Stomach (tissue), 9 donors: ENCODE data around the gene LRFN5. TPM values are rescaled to one million over a fixed set of nuclear protein-coding genes. Genes with fewer than 3 reads are reported as not detected.

Experiments
- DNase-seq, 2 donors: peaks; one replicate each; pipeline versions ENCODE4 v3.0.0 to v3.0.0-alpha.2; 2013 to 2019
- H3K27ac ChIP-seq, 5 donors: fragments of 200-600 bp in 4 of 5; sonication (generic) in 4 of 5; one replicate each; pipeline ENCODE4 v1.5.1; 2013 to 2019; ENCODE audit warnings: mild to moderate bottlenecking in 1 of 5, moderate library complexity in 1 of 5
- H3K27me3 ChIP-seq, 3 donors: fragments of 200-600 bp; sonication (generic); one replicate each; pipeline ENCODE4 v1.5.1; 2017 to 2019; ENCODE audit warnings: mixed run types in 1 of 3
- H3K36me3 ChIP-seq, 4 donors: fragments of 200-600 bp; sonication (generic); 1 replicate in 3 of 4; 2 replicates in 1 of 4; pipeline ENCODE4 v1.5.1; 2016 to 2019
- H3K4me1 ChIP-seq, 4 donors: fragments of 200-600 bp; sonication (generic); one replicate each; pipeline ENCODE4 v1.5.1; 2016 to 2019
- H3K4me3 ChIP-seq, 4 donors: fragments of 200-600 bp; sonication (generic) in 3 of 4; one replicate each; pipeline ENCODE4 v1.5.1; 2016 to 2019; ENCODE audit warnings: mild to moderate bottlenecking in 1 of 4
- H3K9me3 ChIP-seq, 4 donors: fragments of 200-600 bp; sonication (generic); one replicate each; pipeline ENCODE4 v1.5.1; 2016 to 2019
- CTCF ChIP-seq, 7 experiments: fragments of 450-650 bp in 4 of 7; fragments of 200-600 bp in 3 of 7; sonication (generic) in 3 of 7; IDR thresholded peaks; one replicate each; pipeline ENCODE4 v1.5.1; 2016 to 2019; ENCODE audit warnings: antibody characterized with exemption in 7 of 7, control low read depth in 2 of 7, mild to moderate bottlenecking in 1 of 7
- EP300 ChIP-seq: sonication (generic); formaldehyde crosslinking; IDR thresholded peaks from one replicate; pipeline ENCODE4 v1.6.1; 2017; ENCODE audit warnings: antibody characterized with exemption
- POLR2A ChIP-seq, 4 donors: fragments of 450-650 bp; IDR thresholded peaks; one replicate each; pipeline ENCODE4 v1.6.1; 2016; ENCODE audit warnings: antibody characterized with exemption in 4 of 4, control low read depth in 2 of 4, mild to moderate bottlenecking in 1 of 4, moderate library complexity in 1 of 4
- POLR2AphosphoS5 ChIP-seq, 3 donors: sonication (generic); formaldehyde crosslinking; IDR thresholded peaks; one replicate each; pipeline ENCODE4 v1.6.1; 2016; ENCODE audit warnings: antibody characterized with exemption in 3 of 3
- WGBS, 5 donors: extraction: QIAGEN DNeasy Blood & Tissue Kit in 3 of 5; methylation state at CpG; one replicate each; pipeline versions ENCODE4 v1.1.5 to v1.1.7; 2013 to 2018; 5-methylcytosine and 5-hydroxymethylcytosine counted together
- intact Hi-C: fragments of 100-400 bp; cut with DNase I; formaldehyde crosslinking; loops from one replicate; pipeline ENCODE4 v1.15.1; 2023; ENCODE audit warnings: low total_unique reads
- polyA plus RNA-seq, 3 donors: library from polyadenylated mRNA; stranded (reverse); fragments of 200-250 nt; gene quantifications; one replicate each; pipeline ENCODE4 v1.2.3, GENCODE V29; 2013
- total RNA-seq, 5 donors: library from RNA; depleted of rRNA; stranded (reverse); fragments of >200 nt; gene quantifications; one replicate each; pipeline versions ENCODE4 v1.1.0 to v1.2.3, GENCODE V29; 2014 to 2016
- donor health status: healthy with polysubstance abuse.
- donor health status: Bipolar disorder and iron deficiency.
- donor health status: healthy.

Gene LRFN5
- total and polyA plus RNA-seq, 8 donors, result 0.19 to 9.4 (median 0.58) TPM; not detected in 3

GRCh38 chr14:41629876-41630275, 23.2 kb downstream of the LRFN5 start:
- no peak for TF ChIP-seq POLR2AphosphoS5 (IDR thresholded peaks at IDR 0.05)
- Histone ChIP-seq H3K4me1 (no peaks in the 10 kb centered on the region), H3K36me3 (no peaks in the 10 kb centered on the region), H3K27ac (no peak overlapping the region), H3K4me3 (no peak overlapping the region), H3K9me3 (no peaks in the 10 kb centered on the region), H3K27me3 (no peaks in the 10 kb centered on the region)
- DNase-seq, result no peak
- intact Hi-C loops, result no loop called here
- 46 to 71% (median 57%) methylated on average over 1 of the region's 1 CpG for WGBS, 5 donors

GRCh38 chr14:41634286-41634685, 27.6 kb downstream of the LRFN5 start:
- no peak overlapping the region for H3K4me3 ChIP-seq
- H3K9me3 ChIP-seq, result no peaks in the 10 kb centered on the region
- intact Hi-C loops, result no loop called here
- H3K36me3 ChIP-seq, result no peaks in the 10 kb centered on the region
- TF ChIP-seq POLR2A (IDR thresholded peaks at IDR 0.05) (no peak), EP300 (no peak), CTCF (IDR thresholded peaks at IDR 0.05) (no peak), POLR2AphosphoS5 (IDR thresholded peaks at IDR 0.05) (no peak)
- no peak for DNase-seq
- H3K4me1 ChIP-seq, result no peaks in the 10 kb centered on the region
- 68 to 89% (median 78%) methylated on average over 3 of the region's 3 CpGs for WGBS, 5 donors
- H3K27ac ChIP-seq, result no peak overlapping the region
- H3K27me3 ChIP-seq, result no peaks in the 10 kb centered on the region

GRCh38 chr14:41636492-41637392, 30.1 kb downstream of the LRFN5 start:
- H3K9me3 ChIP-seq, result no peaks in the 10 kb centered on the region
- H3K4me1 ChIP-seq, result no peaks in the 10 kb centered on the region
- TF ChIP-seq POLR2A (IDR thresholded peaks at IDR 0.05) (no peak), CTCF (IDR thresholded peaks at IDR 0.05) (no peak), EP300 (no peak), POLR2AphosphoS5 (IDR thresholded peaks at IDR 0.05) (no peak)
- no peaks in the 10 kb centered on the region for H3K27me3 ChIP-seq
- H3K4me3 ChIP-seq, result no peak overlapping the region
- no peak for DNase-seq
- 68 to 82% (median 73%) methylated on average over 2 of the region's 2 CpGs for WGBS, 5 donors
- H3K27ac ChIP-seq, result no peak overlapping the region
- intact Hi-C loops, result no loop called here
- no peaks in the 10 kb centered on the region for H3K36me3 ChIP-seq

- no peaks in the 10 kb centered on the region for H3K4me1 ChIP-seq
- H3K4me3 ChIP-seq, result no peak overlapping the region
- no peaks in the 10 kb centered on the region for H3K9me3 ChIP-seq
- intact Hi-C loops, result no loop called here
- H3K27me3 ChIP-seq, result no peaks in the 10 kb centered on the region
- H3K27ac ChIP-seq, result no peak overlapping the region
- TF ChIP-seq POLR2AphosphoS5 (IDR thresholded peaks at IDR 0.05) (no peak), POLR2A (IDR thresholded peaks at IDR 0.05) (no peak), EP300 (no peak), CTCF (IDR thresholded peaks at IDR 0.05) (no peak)
- WGBS, 5 donors, result 82 to 98% (median 88%) methylated on average over 1 of the region's 1 CpG
- no peaks in the 10 kb centered on the region for H3K36me3 ChIP-seq
- DNase-seq, result no peak
Observed at GRCh38 chr14:41641690-41642089, 35.0 kb downstream of the LRFN5 start.

- Histone ChIP-seq H3K4me3 (no peak overlapping the region), H3K9me3 (no peaks in the 10 kb centered on the region), H3K4me1 (no peaks in the 10 kb centered on the region), H3K27me3 (no peaks in the 10 kb centered on the region), H3K27ac (no peak overlapping the region), H3K36me3 (no peaks in the 10 kb centered on the region)
- no peak for TF ChIP-seq POLR2AphosphoS5 (IDR thresholded peaks at IDR 0.05)
- WGBS, 5 donors, result 53 to 71% (median 64%) methylated on average over 1 of the region's 1 CpG
- peak in 1 of 2 donors; percentile 9 for DNase-seq
- intact Hi-C loops, result no loop called here
Observed at GRCh38 chr14:41642367-41642766, 35.7 kb downstream of the LRFN5 start.
